SHP77 treated with DMSO at 0.1 percent for 48 hours (cell line): Measurements from ENCODE around the gene TTC34.

Experiments
- DNase-seq: peaks from one replicate; lab custom pipeline; 2025; lab: John Stamatoyannopoulos, UW

TTC34 gene

DNA sequence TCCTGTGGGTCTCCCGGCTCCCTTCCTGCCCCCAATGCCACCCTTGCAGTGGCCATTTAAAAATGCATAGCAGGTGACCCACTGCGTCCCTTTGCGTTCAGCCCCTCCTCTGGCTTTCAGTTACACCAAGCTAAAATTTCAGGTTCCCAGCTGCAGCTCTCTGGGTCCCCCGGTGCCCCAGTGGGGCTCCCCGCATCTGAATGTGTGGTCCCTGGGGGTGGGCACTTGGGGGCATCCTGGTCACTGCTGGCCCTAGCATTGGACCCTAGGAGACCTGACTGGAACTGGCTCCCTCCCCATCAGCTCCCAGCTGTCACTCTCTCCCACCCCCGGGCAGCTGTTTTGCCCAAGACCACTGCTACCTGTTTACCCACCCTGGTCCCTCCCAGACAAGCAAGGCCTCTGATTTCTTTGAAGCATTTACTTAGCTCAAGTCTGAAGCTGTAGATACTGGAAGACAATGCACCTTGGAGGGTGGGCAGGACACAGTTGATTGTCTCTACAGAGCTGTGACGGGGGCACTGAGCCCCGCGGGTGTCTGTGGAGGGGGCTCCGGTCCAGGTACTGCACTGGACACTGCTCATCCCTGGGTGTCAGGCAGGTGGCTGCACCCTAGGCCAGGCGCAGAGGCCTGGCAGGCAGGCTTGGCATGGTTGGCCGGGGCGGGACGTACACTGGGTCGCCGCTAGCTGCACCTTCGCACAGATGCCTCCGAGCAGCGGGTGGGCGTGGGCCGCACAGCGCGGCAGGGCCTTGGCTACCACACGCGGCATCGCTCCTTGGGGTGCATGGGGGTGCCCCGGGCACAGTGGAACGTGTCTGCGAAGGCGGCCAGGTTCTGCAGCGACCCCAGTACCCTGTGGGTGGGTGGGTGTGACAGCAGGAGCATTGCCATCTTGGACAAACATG, 211.0 kb downstream of the TTC34 start:
- no peak for DNase-seq

DNA sequence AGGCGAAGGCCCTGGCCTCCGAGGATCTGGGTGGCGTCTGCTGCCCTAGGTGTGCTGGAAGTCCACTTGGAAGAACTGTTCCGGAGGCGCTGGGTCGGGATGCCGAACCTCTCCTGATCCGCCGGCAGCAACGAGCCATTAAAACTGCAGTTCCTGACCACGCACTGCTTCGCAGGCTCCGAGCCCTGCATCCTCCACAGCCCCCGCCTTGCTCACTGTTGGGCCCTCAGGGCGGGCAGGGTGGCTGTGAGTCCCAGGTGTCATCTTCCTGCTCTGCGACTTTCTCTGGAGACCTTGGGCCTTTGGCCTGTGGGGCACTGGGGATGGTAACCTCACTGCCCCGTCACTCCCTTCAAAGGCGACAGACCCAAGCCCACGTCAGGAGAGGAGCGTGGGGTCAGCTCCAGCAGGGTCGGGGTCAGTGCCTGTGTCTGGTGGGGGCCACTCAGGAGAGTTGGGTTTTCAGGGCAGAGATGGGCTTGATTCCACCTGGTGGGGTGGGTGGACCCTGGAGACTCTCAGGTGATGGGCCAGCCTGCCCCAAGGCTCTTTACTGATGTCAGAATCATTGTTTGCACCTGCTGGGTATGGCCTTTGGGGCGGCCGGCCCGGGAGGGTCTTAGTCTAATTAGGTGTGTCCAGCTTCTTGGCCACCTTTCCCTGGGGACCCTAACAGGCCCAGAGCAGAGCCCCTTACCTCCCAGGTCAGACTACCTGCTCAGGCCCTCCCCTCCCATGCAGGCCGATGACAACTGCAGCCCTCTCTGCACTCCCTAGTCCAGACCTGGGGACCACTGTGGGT, 211.9 kb downstream of the TTC34 start:
- DNase-seq, result no peak

DNA sequence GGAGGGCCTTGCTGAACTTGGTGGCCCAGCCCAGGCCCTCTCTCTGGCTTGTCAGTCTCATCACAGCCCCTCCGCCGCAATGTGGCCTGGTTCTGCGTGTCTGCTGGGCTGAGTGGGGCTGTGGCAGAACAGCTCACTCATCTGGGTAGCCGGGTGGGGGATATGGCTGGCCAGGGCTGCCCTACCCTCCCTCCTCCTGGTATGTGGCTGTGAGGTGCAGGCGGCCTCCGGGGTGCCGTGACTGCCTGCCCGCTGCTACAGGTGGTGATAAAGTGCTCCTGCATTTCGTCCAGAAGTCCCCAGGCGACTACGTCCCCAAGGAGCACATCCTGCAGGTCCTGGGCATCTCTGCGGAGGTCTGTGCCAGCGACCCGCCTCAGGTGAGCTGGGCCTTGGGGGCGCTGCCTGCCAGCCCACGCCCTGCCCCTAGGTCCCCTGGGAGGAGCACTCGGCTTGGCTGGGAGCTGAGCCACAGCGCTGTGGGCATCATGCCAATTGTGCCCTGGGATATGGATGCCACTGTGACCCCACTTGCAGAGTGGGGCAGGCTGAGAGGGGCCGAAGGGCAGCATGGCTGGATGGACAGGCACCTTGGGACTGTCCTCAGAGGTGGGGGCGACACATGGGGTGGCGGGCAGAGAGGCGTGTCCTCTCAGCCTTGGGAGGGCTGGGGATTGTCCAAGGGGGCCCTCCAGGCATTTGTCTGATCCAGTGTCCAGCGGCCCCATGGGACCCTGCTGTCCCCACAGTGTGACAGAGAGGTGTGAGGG, 212.6 kb downstream of the TTC34 start:
- no peak for DNase-seq

DNA sequence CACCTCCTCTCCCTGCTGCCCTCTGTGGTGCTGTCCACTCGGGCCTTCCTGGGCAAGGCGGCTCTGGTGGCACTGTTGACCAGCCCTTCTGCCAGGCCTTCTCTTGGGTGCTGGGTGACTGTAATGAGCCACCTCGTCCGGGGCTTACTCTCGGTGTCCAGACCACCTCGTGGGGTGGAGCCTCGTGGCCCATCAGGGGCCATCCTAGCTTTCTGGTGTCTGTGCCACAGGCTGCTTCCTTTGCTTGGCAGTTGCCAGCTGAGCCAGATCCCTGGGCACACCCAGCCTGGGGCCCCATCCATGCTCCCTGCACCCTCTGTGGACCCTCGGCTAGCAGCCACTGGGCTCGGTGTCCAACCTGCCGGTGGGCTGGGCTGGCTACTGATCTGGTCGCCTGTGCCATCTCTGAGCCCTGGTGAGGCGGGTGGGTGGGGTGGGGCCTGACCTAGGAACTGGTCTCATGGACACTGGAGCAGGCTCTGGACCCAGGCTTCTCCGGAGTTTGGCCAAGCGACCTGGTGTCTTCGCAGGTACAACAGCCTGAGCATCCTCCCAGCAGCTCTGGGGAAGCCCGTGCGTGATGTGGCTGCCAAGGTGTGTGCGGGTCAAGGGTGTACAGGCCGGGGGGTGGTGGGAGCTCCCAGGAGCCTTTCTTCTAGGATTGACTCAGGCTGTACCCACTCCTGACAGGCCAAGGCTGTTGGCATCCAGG, 213.5 kb downstream of the TTC34 start:
- DNase-seq, result no peak

DNA sequence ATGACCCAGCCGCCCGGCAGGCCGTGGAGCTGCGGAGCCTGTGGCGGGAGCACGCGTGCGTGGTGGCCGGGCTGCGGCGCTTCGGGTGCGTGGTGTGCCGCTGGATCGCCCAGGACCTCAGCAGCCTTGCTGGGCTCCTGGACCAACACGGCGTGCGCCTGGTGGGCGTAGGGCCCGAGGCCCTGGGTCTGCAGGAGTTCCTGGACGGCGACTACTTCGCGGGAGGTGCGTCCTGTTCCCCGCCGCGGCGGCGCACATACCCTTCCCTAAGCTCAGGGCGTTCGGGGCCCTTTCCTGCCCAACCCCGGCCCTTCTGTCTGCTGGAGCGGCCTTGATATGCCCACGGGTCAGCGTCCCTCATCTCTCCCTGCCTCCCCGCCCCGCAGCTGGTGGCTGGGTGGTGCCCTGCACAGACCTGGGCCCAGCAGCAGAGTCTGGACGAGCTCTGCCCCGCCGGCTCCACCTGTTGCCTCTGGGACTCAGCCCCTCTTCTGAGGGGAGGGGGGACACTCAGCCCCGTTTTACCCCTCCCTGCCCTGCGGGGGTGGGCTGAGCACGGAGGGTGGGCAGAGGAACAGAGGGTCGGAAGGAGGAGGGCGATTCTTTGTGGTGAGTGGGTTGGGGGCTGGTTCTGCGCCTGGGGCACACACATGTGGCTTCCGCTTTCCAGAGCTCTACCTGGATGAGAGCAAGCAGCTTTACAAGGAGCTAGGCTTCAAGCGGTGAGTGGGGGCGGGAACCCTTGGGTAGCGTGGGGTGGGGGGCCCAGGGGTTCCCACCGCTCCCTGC, 214.2 kb downstream of the TTC34 start:
- DNase-seq, result no peak

DNA sequence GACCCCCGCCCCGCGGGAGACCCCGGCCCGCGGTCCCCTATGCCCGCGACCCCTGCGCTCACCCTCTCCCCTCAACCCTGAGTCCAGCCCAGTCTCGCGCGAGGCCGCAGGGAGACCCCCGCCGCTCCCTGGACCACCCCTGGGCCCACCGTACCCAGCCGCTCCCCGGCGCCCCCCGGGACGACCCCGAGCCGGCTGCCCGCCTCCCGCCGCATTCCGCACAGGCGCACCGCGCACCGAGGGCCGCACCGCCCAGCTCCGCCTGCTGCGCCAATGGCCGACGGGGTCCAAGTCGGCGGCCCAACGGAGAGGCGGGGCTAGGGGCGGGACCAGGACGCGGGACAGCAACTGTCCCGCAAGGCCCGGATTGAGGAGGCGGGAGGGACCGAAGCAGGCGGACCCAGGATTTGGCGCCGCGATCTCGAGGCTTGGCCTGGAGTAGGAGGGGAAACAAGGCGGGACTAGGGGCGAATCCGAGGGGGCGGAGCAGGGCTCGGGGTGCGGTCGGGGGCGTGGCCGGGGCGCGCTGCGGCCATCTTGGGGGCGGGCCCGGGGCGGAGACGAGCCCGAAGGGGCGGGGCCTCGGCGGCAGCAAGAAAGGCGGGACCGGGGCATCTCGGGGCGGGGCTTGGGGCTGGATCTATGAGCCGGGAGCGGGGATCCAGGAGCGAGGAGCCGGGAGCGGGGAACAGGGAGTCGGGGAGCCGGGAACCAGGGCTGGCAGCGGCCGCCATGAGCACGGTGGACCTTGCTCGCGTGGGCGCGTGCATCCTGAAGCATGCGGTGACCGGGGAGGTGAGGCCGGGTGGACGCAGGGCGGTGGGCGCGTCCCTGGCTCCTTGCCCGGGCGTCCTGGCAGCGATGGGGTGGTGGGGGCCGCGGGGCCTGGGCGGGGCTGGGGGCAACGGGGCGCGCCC, 215.1 kb downstream of the TTC34 start, which contains the start of gene PRXL2B:
Gene PRXL2B, plus strand, starts transcription at position 624 of the 917 bp plus-strand sequence. Its CDS starts 109 bp downstream, at position 733.
- peak; percentile 85 for DNase-seq
